ENCODE results near the gene GIMAP8.

The GIMAP8 gene

GRCh38 chr7:150507947-150508602 is 57.6 kb downstream of the GIMAP8 start:
- TF ChIP-seq CTCF (IDR thresholded peaks at IDR 0.05; ENCODE audit: insufficient read depth, low read length) (no peak), SPI1 (IDR thresholded peaks at IDR 0.05; ENCODE audit: borderline replicate concordance, low read depth) (no peak), REST (IDR thresholded peaks at IDR 0.05; ENCODE audit: insufficient replicate concordance, low read depth) (no peak), GABPA (IDR thresholded peaks at IDR 0.05; ENCODE audit: low read depth) (no peak), POLR2AphosphoS5 (IDR thresholded peaks at IDR 0.05; ENCODE audit: low read depth) (no peak)
- DNase-seq (ENCODE audit: low read depth in 1 of 2, low spot score in 1 of 2): no peak
- H3K4me3 ChIP-seq (replicated peaks; ENCODE audit: insufficient read depth, low read length): no peak overlapping the region
- no peaks in the 10 kb centered on the region for H3K27me3 ChIP-seq (ENCODE audit: insufficient read depth, poor library complexity, severe bottlenecking)
- H3K27ac ChIP-seq (replicated peaks): no peak overlapping the region

- Histone ChIP-seq H3K27ac (replicated peaks) (no peak overlapping the region), H3K4me3 (replicated peaks; ENCODE audit: insufficient read depth, low read length) (no peak overlapping the region), H3K27me3 (ENCODE audit: insufficient read depth, poor library complexity, severe bottlenecking) (peaks cover 2% of the 10 kb centered on the region)
- no peak for TF ChIP-seq CTCF (IDR thresholded peaks at IDR 0.05; ENCODE audit: insufficient read depth, low read length)
- no peak for TF ChIP-seq SPI1 (IDR thresholded peaks at IDR 0.05; ENCODE audit: borderline replicate concordance, low read depth)
- TF ChIP-seq POLR2AphosphoS5 (IDR thresholded peaks at IDR 0.05; ENCODE audit: low read depth): no peak
- no peak for TF ChIP-seq REST (IDR thresholded peaks at IDR 0.05; ENCODE audit: insufficient replicate concordance, low read depth)
- no peak for TF ChIP-seq GABPA (IDR thresholded peaks at IDR 0.05; ENCODE audit: low read depth)
- DNase-seq (ENCODE audit: low read depth in 1 of 2, low spot score in 1 of 2): no peak
Observed at GRCh38 chr7:150511048-150511447, 60.6 kb downstream of the GIMAP8 start.

- no peak for DNase-seq (ENCODE audit: low read depth in 1 of 2, low spot score in 1 of 2)
- Histone ChIP-seq H3K27ac (replicated peaks) (no peak overlapping the region), H3K4me3 (replicated peaks; ENCODE audit: insufficient read depth, low read length) (no peak overlapping the region), H3K27me3 (ENCODE audit: insufficient read depth, poor library complexity, severe bottlenecking) (peaks cover 15% of the 10 kb centered on the region)
- TF ChIP-seq POLR2AphosphoS5 (IDR thresholded peaks at IDR 0.05; ENCODE audit: low read depth): no peak
- TF ChIP-seq GABPA (IDR thresholded peaks at IDR 0.05; ENCODE audit: low read depth): no peak
- TF ChIP-seq REST (IDR thresholded peaks at IDR 0.05; ENCODE audit: insufficient replicate concordance, low read depth): no peak
- no peak for TF ChIP-seq CTCF (IDR thresholded peaks at IDR 0.05; ENCODE audit: insufficient read depth, low read length)
- TF ChIP-seq SPI1 (IDR thresholded peaks at IDR 0.05; ENCODE audit: borderline replicate concordance, low read depth): no peak
Observed at GRCh38 chr7:150513758-150514157, 63.3 kb downstream of the GIMAP8 start.
